GM12801 (cell line): Measurements from ENCODE around the gene PACRG.

Experiments used
- TF ChIP-seq, protein P1 (sequence below): IDR thresholded peaks from one replicate; pipeline ENCODE4 v1.5.1; 2011; ENCODE audit warnings: control low read depth; ENCODE audit not compliant: insufficient read length; ENCODE audit errors: extremely low read depth

PACRG gene

DNA sequence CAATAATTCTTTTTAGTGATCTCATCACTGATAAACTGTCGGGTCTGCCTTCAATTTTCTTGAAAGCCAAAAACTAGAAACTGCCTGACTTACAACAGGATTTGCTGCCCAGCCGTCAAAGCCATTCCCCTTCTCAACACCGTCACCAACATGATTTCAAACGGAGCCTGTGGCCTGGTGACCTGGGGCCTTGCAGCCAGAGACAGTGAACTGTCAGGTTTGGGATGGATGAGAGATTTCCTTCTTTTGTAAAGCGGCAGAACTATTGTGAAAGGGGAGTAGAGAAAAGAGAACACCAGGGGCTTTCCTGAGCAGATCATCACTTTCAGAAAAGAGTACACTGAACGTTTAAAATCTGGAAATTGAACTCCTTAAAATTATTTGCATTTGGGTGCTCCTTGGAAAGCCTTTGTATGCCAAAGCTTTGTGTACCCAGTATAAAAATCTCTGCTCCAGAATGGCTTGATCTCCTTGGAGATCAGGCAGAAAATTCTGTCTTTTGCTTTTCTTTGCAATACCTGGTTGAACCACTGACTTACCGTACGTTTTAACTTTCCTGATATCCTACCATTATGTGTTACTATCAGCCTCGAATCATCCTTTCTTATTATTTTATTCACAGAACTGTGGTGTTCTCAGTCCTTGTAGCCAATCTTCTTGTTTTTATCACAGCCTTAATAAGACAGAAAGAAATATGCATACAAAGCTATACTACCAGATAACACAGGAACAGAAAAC, 125.2 kb downstream of the PACRG start:
- TF ChIP-seq, protein P1, sequence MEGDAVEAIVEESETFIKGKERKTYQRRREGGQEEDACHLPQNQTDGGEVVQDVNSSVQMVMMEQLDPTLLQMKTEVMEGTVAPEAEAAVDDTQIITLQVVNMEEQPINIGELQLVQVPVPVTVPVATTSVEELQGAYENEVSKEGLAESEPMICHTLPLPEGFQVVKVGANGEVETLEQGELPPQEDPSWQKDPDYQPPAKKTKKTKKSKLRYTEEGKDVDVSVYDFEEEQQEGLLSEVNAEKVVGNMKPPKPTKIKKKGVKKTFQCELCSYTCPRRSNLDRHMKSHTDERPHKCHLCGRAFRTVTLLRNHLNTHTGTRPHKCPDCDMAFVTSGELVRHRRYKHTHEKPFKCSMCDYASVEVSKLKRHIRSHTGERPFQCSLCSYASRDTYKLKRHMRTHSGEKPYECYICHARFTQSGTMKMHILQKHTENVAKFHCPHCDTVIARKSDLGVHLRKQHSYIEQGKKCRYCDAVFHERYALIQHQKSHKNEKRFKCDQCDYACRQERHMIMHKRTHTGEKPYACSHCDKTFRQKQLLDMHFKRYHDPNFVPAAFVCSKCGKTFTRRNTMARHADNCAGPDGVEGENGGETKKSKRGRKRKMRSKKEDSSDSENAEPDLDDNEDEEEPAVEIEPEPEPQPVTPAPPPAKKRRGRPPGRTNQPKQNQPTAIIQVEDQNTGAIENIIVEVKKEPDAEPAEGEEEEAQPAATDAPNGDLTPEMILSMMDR = no peak

DNA sequence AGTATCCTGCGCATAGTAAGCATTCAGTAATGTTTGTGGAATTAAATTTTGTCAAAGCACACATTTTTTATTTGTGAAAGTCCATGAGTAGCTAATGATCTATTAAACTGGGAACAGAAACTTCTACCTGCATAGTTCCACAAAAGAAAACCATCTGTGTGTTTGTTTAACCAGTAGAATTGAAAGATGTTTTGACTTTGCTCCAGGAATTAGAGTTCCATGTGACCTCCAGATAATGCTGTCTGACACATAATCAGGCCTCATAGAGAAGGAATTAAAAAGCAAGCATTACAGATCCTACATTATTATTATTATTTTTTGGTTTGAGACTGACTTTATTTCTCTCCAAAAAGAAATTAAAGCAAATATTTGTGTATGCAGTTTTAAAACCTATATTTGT, 126.5 kb downstream of the PACRG start:
- TF ChIP-seq, protein P1 = no peak

DNA sequence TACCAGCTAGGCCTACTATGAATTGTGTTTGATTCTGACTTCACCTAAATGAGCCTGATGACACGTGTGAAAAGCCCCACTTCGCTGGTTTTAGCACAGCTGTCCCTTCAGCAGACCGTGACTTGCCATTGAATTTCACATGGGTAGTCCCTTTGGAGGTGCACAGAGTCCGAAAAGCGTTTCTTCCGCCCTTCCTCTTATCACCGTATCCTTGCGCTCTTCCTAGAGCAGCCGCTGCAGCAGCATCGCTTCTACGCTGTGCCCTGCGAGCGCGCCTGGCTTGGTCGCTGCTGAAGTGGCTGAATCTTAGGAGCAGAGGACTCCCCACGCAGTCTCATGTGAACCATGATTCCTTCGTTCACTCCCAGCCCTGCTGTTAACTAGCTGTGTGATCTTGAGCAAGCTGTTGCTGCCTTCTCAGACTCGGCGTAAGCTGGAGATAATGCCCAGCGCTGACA, 127.0 kb downstream of the PACRG start:
- TF ChIP-seq, protein P1 = no peak

DNA sequence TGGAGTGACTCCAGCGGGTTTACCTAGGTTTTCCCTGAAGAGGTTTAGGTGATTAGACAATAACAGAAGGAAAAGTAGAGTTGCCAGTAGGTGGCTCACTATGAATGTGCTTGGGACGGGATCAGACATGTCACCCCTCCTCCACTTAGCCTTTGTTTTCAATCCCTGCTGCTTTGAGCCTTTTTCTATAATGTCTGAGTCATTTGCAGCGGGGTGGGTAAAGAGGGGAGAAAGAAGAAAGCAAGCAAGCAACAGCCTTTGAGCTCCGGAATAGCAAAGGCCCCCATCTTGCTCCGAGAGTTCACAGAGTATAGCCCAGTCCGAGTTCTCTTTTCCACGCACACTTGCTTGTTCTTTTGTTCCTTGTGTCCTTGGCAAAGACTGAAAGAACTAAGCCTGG, 129.1 kb downstream of the PACRG start:
- TF ChIP-seq, protein P1 = no peak

DNA sequence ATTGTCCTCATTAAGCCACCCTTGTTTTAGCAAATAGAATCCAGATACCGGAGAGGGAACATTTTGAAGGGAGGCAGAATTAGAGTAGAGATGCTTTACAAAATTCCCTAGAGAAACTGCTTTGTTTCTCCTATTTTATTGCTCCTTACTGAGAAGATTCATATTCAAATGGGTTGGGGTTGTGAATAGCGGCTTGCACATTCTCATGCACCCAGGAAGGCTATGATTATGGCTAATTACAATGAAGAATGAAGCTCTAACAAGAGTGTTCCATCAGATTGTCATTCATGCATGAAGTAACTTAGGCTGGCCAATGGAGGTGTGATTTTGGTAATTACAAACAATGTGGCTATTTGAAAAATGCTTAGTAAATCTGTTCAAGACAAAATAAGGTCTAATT, 129.6 kb downstream of the PACRG start:
- TF ChIP-seq, protein P1 = no peak

DNA sequence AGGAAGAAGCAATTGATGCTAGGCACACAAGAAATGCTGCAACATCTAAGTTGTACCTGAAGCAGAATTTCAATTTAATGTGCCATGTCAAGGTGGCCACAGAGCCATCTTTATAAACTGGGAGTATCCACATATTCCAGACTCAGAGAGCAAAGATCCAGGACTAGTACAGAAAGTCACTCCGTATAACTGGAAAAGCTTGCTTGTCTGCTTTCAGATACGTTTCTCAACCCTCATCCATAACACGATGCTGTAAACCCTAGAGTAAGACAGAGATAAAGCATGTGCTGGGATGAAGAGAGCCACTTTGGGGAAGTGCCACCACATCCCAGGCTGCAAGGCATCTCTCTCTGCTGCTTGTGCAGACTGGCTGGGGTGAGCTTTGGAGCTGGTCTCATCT, 134.7 kb downstream of the PACRG start:
- TF ChIP-seq, protein P1 = no peak

DNA sequence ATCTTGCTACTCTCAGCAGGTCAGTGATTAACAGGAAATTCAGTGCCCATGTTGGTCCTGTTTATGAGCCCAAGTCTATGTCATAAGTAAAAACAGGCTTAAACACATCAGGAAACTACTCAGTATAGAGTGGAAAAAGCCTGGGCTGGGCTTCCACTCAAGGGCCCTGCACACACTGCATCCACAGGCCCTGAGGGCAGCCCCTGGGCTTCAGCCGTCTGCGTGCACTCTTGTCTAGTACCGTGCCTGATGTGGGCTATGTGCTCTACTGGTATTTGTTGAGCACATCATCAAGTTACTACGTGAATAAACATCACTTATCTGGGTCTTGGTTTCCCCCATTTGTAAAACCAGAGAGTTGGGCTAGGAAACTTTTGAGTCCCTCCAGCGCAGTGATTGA, 135.2 kb downstream of the PACRG start:
- TF ChIP-seq, protein P1 = no peak
